Motor neuron (in vitro differentiated cells): ENCODE data around the gene ADGRL3. TPM values are rescaled to one million over a fixed set of nuclear protein-coding genes. Genes with fewer than 3 reads are reported as not detected.

Source experiments
- ATAC-seq, 8 experiments: fragments of 200-7000 bp; cut with Tn5 transposase; replicated peaks in 6 of 8; 2 replicates each; pipeline ENCODE4 v1.8.0; 2021; ENCODE audit warnings: mild to moderate bottlenecking in 8 of 8, moderate library complexity in 8 of 8
- H3K27ac ChIP-seq, 2 donors: fragments of 250-450 bp; sonication (Bioruptor Pico); 2 replicates each; pipeline ENCODE4 v1.9.0; 2021; ENCODE audit warnings: antibody characterized with exemption in 2 of 2, mild to moderate bottlenecking in 2 of 2, moderate library complexity in 1 of 2
- H3K4me1 ChIP-seq, 2 donors: fragments of 250-450 bp; sonication (Bioruptor Pico); replicated peaks in 1 of 2; 2 replicates each; pipeline ENCODE4 v1.6.1; 2021; ENCODE audit warnings: antibody characterized with exemption in 2 of 2, mild to moderate bottlenecking in 2 of 2, moderate library complexity in 1 of 2
- H3K4me3 ChIP-seq, 5 donors: fragments of 250-450 bp; sonication (Bioruptor Pico); 2 replicates each; pipeline ENCODE4 v1.9.0; 2021; ENCODE audit warnings: antibody characterized with exemption in 5 of 5, mild to moderate bottlenecking in 5 of 5, moderate library complexity in 4 of 5
- WGBS, 10 experiments: fragments of 450-650 bp; shearing (Covaris generic); methylation state at CpG; one replicate each; pipeline ENCODE4 v1.0.0; 2022; 5-methylcytosine and 5-hydroxymethylcytosine counted together
- in situ Hi-C, 9 experiments: fragments of 400-800 bp; cut with MboI; loops; one replicate each; pipeline ENCODE4 v1.15.0; 2021; ENCODE audit warnings: low sequenced_read_pairs in 9 of 9, low pct_unique_long_range_greater_than_20kb in 2 of 9; ENCODE audit not compliant: unreplicated experiment in 9 of 9
- total RNA-seq, 8 experiments: library from RNA; unstranded; fragments of 300-600 nt; gene quantifications; 2 replicates each; pipeline versions ENCODE4 v1.2.3 to v1.2.4, GENCODE V29; 2022

ADGRL3 gene
- total RNA-seq, 8 experiments from 2014 or later, result 0.15 to 117 (median 70.8) TPM

- Histone ChIP-seq H3K4me3 (no peak overlapping the region), H3K4me1 (peaks cover 0 to 3% of the 10 kb centered on the region in 2 donors), H3K27ac (no peak overlapping the region)
- in situ Hi-C loops, result no loop called here
- no peak for ATAC-seq
- 4 to 100% (median 85%) methylated on average over 2 to 3 of the region's 3 CpGs for WGBS, 10 experiments
Measured at GRCh38 chr4:61254406-61254805, 54.3 kb downstream of the ADGRL3 start.

GRCh38 chr4:61273233-61273632, 73.1 kb downstream of the ADGRL3 start:
- 0 to 100% (median 85%) methylated on average over 1 to 6 of the region's 6 CpGs for WGBS, 10 experiments
- peak in 2 of 8 experiments; percentile 25 to 57 for ATAC-seq
- in situ Hi-C loops, result no loop called here

GRCh38 chr4:61274286-61274685, 74.2 kb downstream of the ADGRL3 start:
- no peak overlapping the region for H3K27ac ChIP-seq
- WGBS, 10 experiments, result 0 to 100% (median 64%) methylated on average over 1 of the region's 1 CpG; no CpG with 5 or more reads in 2 of the 10 experiments
- in situ Hi-C loops, result no loop called here

More at GRCh38 chr4:61273233-61273632, 73.1 kb downstream of the ADGRL3 start:
- Histone ChIP-seq H3K27ac (no peak overlapping the region), H3K4me1 (peaks cover 23 to 33% of the 10 kb centered on the region in 2 donors), H3K4me3 (no peak overlapping the region)

GRCh38 chr4:61275241-61275640, 75.1 kb downstream of the ADGRL3 start:
- Histone ChIP-seq H3K4me1 (peaks cover 28 to 36% of the 10 kb centered on the region in 2 donors), H3K4me3 (no peak overlapping the region), H3K27ac (no peak overlapping the region)
- no peak for ATAC-seq
- in situ Hi-C loops, result no loop called here
- WGBS, 10 experiments, result 0 to 100% (median 85%) methylated on average over 1 to 2 of the region's 2 CpGs

More at GRCh38 chr4:61274286-61274685, 74.2 kb downstream of the ADGRL3 start:
- no peak overlapping the region for H3K4me3 ChIP-seq
- no peak for ATAC-seq
- peaks cover 28 to 39% of the 10 kb centered on the region in 2 donors for H3K4me1 ChIP-seq

GRCh38 chr4:61276029-61276428, 75.9 kb downstream of the ADGRL3 start:
- Histone ChIP-seq H3K4me1 (peaks cover 28 to 36% of the 10 kb centered on the region in 2 donors), H3K4me3 (no peak overlapping the region), H3K27ac (no peak overlapping the region)
- in situ Hi-C loops, result no loop called here
- WGBS, 10 experiments, result 0 to 43% (median 27%) methylated on average over 1 of the region's 1 CpG; no CpG with 5 or more reads in 6 of the 10 experiments
- ATAC-seq, result peak in 5 of 8 experiments; percentile 40 to 73 (median 54)

GRCh38 chr4:61277785-61278760, 77.9 kb downstream of the ADGRL3 start:
- 4 to 90% (median 53%) methylated on average over 1 to 5 of the region's 5 CpGs for WGBS, 10 experiments
- Histone ChIP-seq H3K27ac (no peak overlapping the region), H3K4me3 (no peak overlapping the region), H3K4me1 (peaks cover 26 to 32% of the 10 kb centered on the region in 2 donors)
- peak in 5 of 8 experiments; percentile 52 to 85 (median 74) for ATAC-seq
- in situ Hi-C loops, result no loop called here

- Histone ChIP-seq H3K4me3 (no peak overlapping the region), H3K4me1 (peaks cover 26 to 35% of the 10 kb centered on the region in 2 donors), H3K27ac (no peak overlapping the region)
- ATAC-seq, result no peak
- in situ Hi-C loops, result no loop called here
- 0 to 100% (median 88%) methylated on average over 1 to 3 of the region's 3 CpGs for WGBS, 10 experiments
Measured at GRCh38 chr4:61292322-61292721, 92.2 kb downstream of the ADGRL3 start.

GRCh38 chr4:61293707-61294400, 93.7 kb downstream of the ADGRL3 start:
- peaks cover 36 to 44% of the 10 kb centered on the region in 2 donors for H3K4me1 ChIP-seq
- 5 to 94% (median 71%) methylated on average over 2 to 7 of the region's 7 CpGs; no CpG with 5 or more reads in 1 of the 10 experiments for WGBS, 10 experiments
- in situ Hi-C loops, result no loop called here
- no peak overlapping the region for H3K4me3 ChIP-seq
- H3K27ac ChIP-seq, result no peak overlapping the region
- ATAC-seq, result peak in 4 of 8 experiments; percentile 27 to 58 (median 38)

GRCh38 chr4:61294936-61295335, 94.8 kb downstream of the ADGRL3 start:
- peak in 5 of 8 experiments; percentile 52 to 78 (median 70) for ATAC-seq
- Histone ChIP-seq H3K4me3 (no peak overlapping the region), H3K4me1 (peaks cover 43 to 55% of the 10 kb centered on the region in 2 donors), H3K27ac (no peak overlapping the region)
- in situ Hi-C loops, result no loop called here
- WGBS, 10 experiments, result 23 to 100% (median 71%) methylated on average over 2 to 6 of the region's 6 CpGs; no CpG with 5 or more reads in 3 of the 10 experiments

GRCh38 chr4:61296144-61296543, 96.0 kb downstream of the ADGRL3 start:
- H3K4me3 ChIP-seq, result no peak overlapping the region
- H3K27ac ChIP-seq, result no peak overlapping the region
- ATAC-seq, result peak in 1 of 8 experiments; percentile 21
- WGBS, 10 experiments, result 0 to 73% (median 46%) methylated on average over 1 to 2 of the region's 2 CpGs; no CpG with 5 or more reads in 2 of the 10 experiments
- in situ Hi-C loops, result no loop called here
- H3K4me1 ChIP-seq, result peaks cover 48 to 64% of the 10 kb centered on the region in 2 donors

GRCh38 chr4:61298178-61298740, 98.1 kb downstream of the ADGRL3 start:
- WGBS, 10 experiments, result 0 to 80% (median 25%) methylated on average over 1 to 4 of the region's 4 CpGs
- in situ Hi-C loops, result no loop called here
- no peak overlapping the region for H3K4me3 ChIP-seq
- H3K4me1 ChIP-seq, result peaks cover 44 to 56% of the 10 kb centered on the region in 2 donors
- H3K27ac ChIP-seq, result no peak overlapping the region
- peak in 4 of 8 experiments; percentile 26 to 42 (median 29) for ATAC-seq

- WGBS, 10 experiments, result 4 to 63% (median 30%) methylated on average over 1 to 4 of the region's 4 CpGs
- Histone ChIP-seq H3K27ac (no peak overlapping the region), H3K4me3 (no peak overlapping the region), H3K4me1 (peaks cover 43 to 53% of the 10 kb centered on the region in 2 donors)
- no peak for ATAC-seq
- in situ Hi-C loops, result no loop called here
Measured at GRCh38 chr4:61299316-61299715, 99.2 kb downstream of the ADGRL3 start.
